ENCODE measurements around the gene VAMP1. TPM values are rescaled to one million over a fixed set of nuclear protein-coding genes. Genes with fewer than 3 reads are reported as not detected.

Gene VAMP1
- total and polyA plus RNA-seq, 2 of the 13 experiments (the other 11 are each of a cell fraction or from before 2014, with no cell fraction given) = 2.5 to 7.4 TPM

DNA sequence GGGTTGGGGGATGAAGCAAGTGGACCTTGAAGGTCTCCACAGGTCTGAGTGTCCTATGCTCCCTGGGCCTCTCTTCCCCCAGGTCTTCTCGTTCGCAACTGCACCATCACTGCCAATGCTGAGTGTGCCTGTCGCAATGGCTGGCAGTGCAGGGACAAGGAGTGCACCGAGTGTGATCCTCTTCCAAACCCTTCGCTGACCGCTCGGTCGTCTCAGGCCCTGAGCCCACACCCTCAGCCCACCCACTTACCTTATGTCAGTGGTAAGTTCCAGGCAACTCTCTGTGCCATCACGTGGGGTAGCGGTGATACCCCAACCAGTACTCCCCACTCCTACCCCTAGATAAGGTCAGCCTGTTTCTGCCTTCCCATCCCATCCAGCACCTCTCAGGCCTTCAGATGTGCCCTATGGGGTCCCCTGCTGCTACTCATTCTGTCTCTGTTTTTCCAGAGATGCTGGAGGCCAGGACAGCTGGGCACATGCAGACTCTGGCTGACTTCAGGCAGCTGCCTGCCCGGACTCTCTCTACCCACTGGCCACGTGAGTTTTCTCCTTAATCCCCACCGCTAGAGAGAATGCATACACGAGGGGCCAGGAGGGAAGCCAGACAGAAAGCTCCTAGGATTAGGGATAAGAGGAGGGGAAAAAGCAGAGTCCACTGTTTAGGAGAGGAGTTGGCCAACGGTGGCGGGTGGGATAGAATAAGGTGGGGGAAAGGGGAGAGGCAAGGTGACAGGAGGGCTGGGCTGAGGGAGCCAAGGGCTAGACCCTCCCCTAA is 20.2 kb downstream of the VAMP1 start:
- H3K27ac ChIP-seq (ENCODE audit: extremely low read length, insufficient read depth, low read length) = peak overlapping the region; percentile 90
- intact Hi-C loops (cut with micrococcal nuclease; ENCODE audit: unreplicated experiment) (no loop called here), in situ Hi-C loops (cut with HindIII; ENCODE audit: extremely low pct_ligation_motif_present, low pct_unique_long_range_greater_than_20kb) (loop anchor here (25.0 kb wide), 1 partner anchor 388 kb away; no protein-coding TSS in a partner anchor)
- H3K27me3 ChIP-seq (ENCODE audit: control insufficient read depth in 1 of 2, insufficient read depth in 2 of 2, low read length in 2 of 2) = no peaks in the 10 kb centered on the region; a peak in 1 of 5 replicates
- 88% methylated on average over 16 of the region's 16 CpGs for WGBS (ENCODE audit: low lambda C conversion rate)
- H3K4me3 ChIP-seq (replicated peaks in 1 of 3; ENCODE audit: insufficient read depth in 1 of 3, low read depth in 2 of 3, low read length in 3 of 3) = no peak overlapping the region; a peak in 1 of 6 replicates
- ATAC-seq (no peak), DNase-seq (ENCODE audit: low spot score) (no peak), FAIRE-seq (no peak)
- no peak overlapping the region for H2AFZ ChIP-seq (ENCODE audit: low read length)
- no peak overlapping the region for H3K9ac ChIP-seq (ENCODE audit: insufficient read depth, low read depth, low read length)
- H3K79me2 ChIP-seq (ENCODE audit: insufficient read depth, low read length) = peaks cover 4% of the 10 kb centered on the region
- CTCF ChIA-PET (ENCODE audit: low intra/inter-chr PET ratio, low total read pairs) = no interaction called here
- no TSS peak for BruUV-seq (replicated peaks)
- peak overlapping the region; percentile 95 for H3K4me2 ChIP-seq (ENCODE audit: low read depth, low read length)
- H3K4me1 ChIP-seq (ENCODE audit: insufficient read depth, low read length) = peaks cover 47% of the 10 kb centered on the region
- TF ChIP-seq, protein P1, sequence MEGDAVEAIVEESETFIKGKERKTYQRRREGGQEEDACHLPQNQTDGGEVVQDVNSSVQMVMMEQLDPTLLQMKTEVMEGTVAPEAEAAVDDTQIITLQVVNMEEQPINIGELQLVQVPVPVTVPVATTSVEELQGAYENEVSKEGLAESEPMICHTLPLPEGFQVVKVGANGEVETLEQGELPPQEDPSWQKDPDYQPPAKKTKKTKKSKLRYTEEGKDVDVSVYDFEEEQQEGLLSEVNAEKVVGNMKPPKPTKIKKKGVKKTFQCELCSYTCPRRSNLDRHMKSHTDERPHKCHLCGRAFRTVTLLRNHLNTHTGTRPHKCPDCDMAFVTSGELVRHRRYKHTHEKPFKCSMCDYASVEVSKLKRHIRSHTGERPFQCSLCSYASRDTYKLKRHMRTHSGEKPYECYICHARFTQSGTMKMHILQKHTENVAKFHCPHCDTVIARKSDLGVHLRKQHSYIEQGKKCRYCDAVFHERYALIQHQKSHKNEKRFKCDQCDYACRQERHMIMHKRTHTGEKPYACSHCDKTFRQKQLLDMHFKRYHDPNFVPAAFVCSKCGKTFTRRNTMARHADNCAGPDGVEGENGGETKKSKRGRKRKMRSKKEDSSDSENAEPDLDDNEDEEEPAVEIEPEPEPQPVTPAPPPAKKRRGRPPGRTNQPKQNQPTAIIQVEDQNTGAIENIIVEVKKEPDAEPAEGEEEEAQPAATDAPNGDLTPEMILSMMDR (CRISPR knock-in tag; IDR thresholded peaks at IDR 0.05) = no peak
- TF ChIP-seq KDM4B (CRISPR knock-in tag; IDR thresholded peaks at IDR 0.05) = no peak
- no peak for TF ChIP-seq ZNF256 (CRISPR knock-in tag; conservative IDR thresholded peaks at IDR 0.05)
- no peak for TF ChIP-seq TP53 (CRISPR knock-in tag; conservative IDR thresholded peaks at IDR 0.05)
- TF ChIP-seq CENPX (CRISPR knock-in tag; IDR thresholded peaks at IDR 0.05) = no peak
- TF ChIP-seq FIP1L1 (IDR thresholded peaks at IDR 0.05; ENCODE audit: borderline replicate concordance, insufficient read depth, low read depth, low read length) = no peak
- TF ChIP-seq ZNF7 (CRISPR knock-in tag; IDR thresholded peaks at IDR 0.05) = no peak
- TF ChIP-seq ZNF10 (CRISPR knock-in tag; IDR thresholded peaks at IDR 0.05; ENCODE audit: borderline replicate concordance, low read depth) = no peak
- no peak for TF ChIP-seq ZNF317 (CRISPR knock-in tag; IDR thresholded peaks at IDR 0.05)
- TF ChIP-seq ATF7-NPFF (CRISPR knock-in tag; IDR thresholded peaks at IDR 0.05; ENCODE audit: low read depth) = no peak
- TF ChIP-seq, protein P2, sequence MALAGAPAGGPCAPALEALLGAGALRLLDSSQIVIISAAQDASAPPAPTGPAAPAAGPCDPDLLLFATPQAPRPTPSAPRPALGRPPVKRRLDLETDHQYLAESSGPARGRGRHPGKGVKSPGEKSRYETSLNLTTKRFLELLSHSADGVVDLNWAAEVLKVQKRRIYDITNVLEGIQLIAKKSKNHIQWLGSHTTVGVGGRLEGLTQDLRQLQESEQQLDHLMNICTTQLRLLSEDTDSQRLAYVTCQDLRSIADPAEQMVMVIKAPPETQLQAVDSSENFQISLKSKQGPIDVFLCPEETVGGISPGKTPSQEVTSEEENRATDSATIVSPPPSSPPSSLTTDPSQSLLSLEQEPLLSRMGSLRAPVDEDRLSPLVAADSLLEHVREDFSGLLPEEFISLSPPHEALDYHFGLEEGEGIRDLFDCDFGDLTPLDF (CRISPR knock-in tag; IDR thresholded peaks at IDR 0.05) = no peak
- no peak for TF ChIP-seq ZSCAN31 (CRISPR knock-in tag; IDR thresholded peaks at IDR 0.05; ENCODE audit: low read depth)
- no peak for TF ChIP-seq SPEN (CRISPR knock-in tag; IDR thresholded peaks at IDR 0.05; ENCODE audit: low read depth)
- TF ChIP-seq ZBTB1 (CRISPR knock-in tag; IDR thresholded peaks at IDR 0.05; ENCODE audit: borderline replicate concordance) = no peak
- TF ChIP-seq, protein P3, sequence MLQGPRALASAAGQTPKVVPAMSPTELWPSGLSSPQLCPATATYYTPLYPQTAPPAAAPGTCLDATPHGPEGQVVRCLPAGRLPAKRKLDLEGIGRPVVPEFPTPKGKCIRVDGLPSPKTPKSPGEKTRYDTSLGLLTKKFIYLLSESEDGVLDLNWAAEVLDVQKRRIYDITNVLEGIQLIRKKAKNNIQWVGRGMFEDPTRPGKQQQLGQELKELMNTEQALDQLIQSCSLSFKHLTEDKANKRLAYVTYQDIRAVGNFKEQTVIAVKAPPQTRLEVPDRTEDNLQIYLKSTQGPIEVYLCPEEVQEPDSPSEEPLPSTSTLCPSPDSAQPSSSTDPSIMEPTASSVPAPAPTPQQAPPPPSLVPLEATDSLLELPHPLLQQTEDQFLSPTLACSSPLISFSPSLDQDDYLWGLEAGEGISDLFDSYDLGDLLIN (CRISPR knock-in tag; IDR thresholded peaks at IDR 0.05; ENCODE audit: borderline replicate concordance) = no peak
- H4K20me1 ChIP-seq (ENCODE audit: insufficient read depth, low read length) = no peaks in the 10 kb centered on the region
- POLR2A ChIA-PET = interaction anchor here (1.3 to 4.0 kb wide), 8 partner anchors 9 to 114 kb away, joined by 3 to 68 read pairs (median 14); partner anchors contain the start of genes LTBR, MRPL51 and VAMP1
- peaks cover 0 to 5% of the 10 kb centered on the region in 2 experiments; a peak in 3 of 5 replicates for H3K36me3 ChIP-seq (replicated peaks in 1 of 2; ENCODE audit: control insufficient read depth in 1 of 2, insufficient read depth in 2 of 2, low read length in 2 of 2)
- no peaks in the 10 kb centered on the region for H3K9me3 ChIP-seq (ENCODE audit: low read length)
